ENCODE data around the gene ZNF236.

- TF ChIP-seq CTCF (conservative IDR thresholded peaks at IDR 0.05 in 1 of 2, IDR thresholded peaks at IDR 0.05 in 1 of 2; ENCODE audit: low read depth in 1 of 2, low read length in 2 of 2): no peak
- TF ChIP-seq EZH2 (IDR thresholded peaks at IDR 0.05; ENCODE audit: low read length, missing control alignments): no peak
Observed at GRCh38 chr18:76972241-76972640, 149.9 kb downstream of the ZNF236 start.

All from fibroblast of lung (primary cell).